GM10847 (cell line): ENCODE data around the gene ZNF839.

ENCODE experiments used
- POLR2A ChIP-seq: IDR thresholded peaks from 2 replicates; pipeline ENCODE4 v1.6.1; 2011; ENCODE audit not compliant: insufficient read length; ENCODE audit errors: extremely low read depth

Gene ZNF839

DNA sequence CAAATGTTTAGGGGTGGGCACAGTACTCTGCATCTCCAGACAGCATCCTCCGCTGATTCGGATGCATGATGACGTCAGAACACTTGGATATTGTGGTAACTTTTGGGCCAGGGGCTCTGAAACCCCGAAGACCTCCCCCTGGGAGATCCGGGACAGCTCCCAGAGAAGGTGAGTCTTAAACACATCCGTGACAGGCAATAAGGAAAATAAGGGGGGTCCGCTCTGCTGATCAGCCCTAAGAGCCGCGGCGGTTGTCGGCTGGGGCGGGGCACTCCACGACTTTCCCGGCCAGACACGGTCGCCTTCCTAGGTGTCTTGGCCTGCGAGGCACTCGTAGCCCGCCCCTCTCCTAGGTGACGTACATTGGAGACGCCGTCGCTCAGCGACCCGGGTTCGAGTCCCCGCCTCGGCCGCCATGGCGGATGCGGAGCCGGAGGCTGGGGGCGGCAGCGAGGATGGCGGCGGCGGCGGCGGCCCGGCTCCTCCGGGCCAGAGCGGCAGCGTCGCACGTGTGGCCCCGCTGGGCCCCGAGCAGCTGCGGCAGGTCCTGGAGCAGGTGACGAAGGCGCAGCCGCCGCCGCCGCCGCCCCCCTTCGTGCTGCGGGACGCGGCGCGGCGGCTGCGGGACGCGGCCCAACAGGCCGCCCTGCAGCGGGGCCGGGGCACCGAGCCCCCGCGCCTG is at the start of gene ZNF839:
ZNF839 (plus strand) TSS at position 396 of the 682 bp plus-strand sequence; CDS start at position 416, 20 bp downstream.
- TF ChIP-seq POLR2A: no peak

DNA sequence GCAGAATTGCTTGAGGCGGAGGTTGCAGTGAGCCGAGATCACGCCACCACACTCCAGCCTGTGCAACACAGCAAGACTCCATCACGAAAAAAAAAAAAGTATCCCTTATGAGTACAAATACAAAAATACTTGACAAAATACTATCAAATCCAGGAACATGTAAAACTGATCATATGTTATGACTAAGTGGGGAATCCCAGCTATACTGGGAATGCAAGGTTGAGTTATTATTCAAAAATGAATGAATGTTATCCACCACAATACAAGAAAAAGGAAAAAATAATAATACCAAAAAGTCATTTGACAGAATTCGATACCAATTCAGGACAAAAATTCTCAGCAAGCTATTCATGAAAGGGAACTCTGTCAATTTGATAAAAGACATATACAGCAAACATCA is 47.2 kb upstream of the ZNF839 start:
- no peak for TF ChIP-seq POLR2A

DNA sequence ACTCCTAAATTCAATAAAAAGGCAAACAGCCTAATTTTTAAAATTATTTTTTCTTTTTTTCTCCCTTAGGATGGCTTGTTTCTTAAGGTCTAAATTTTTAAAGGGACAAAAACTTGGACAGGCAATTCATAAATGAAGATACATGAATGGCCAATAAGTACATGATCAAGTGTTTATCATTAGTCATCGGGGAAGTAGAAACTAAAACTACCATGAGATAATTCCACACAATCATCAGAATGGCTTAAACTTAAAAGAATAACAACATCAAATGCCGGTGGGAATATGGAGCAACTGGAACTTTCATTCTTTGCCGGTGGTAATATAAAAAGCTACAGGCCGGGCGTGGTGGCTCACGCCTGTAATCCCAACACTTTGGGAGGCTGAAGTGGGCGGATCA is 43.7 kb upstream of the ZNF839 start:
- no peak for TF ChIP-seq POLR2A

DNA sequence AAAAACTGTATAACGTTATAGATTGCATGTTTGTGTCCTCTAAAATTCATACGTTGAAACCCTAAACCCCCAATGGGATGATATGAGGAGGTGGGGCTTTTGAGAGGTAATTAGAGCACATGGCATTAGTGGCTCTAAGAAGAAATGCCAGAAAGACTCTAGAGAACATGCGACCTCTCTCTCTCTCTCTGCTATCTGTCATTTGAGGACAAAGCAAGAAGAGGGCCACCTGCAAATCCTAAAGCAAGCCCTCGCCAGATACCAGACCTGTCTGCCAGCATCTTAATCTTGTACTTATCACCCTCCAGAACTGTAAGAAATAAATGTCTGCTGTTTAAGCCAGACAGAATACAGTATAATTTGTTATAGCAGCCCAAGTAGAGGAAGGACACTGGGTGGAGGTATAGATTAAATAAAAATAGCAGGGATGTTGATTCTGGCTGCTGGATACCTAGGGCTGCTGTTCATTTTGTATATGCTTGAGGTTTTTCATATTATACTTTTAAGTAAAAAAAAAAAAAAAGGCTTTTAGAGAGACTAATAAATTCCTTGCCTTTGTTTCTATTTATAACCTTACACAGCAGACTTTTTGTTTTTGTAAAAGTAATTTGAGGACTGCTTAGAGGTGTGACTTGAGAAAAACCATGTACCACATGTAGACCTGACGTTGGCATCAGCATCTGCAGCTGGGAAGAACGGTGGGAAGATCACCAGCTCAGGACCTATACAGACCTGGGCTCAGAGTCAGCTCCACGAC is 41.5 kb upstream of the ZNF839 start:
- TF ChIP-seq POLR2A: no peak

DNA sequence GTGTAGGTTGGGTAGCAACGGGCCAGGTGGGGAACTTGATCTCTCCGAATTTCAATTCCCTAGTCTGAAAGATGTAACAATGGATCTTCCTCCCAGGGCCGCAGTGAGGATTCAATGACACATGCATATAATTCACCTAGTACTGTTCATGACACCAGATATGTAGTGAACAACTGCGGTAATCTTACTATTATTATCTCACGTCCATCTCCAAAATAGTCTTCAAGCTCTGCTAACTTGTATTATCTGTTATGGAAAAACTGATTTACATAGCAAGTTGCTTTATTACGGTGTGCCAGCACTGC is 41.0 kb upstream of the ZNF839 start:
- TF ChIP-seq POLR2A: no peak

DNA sequence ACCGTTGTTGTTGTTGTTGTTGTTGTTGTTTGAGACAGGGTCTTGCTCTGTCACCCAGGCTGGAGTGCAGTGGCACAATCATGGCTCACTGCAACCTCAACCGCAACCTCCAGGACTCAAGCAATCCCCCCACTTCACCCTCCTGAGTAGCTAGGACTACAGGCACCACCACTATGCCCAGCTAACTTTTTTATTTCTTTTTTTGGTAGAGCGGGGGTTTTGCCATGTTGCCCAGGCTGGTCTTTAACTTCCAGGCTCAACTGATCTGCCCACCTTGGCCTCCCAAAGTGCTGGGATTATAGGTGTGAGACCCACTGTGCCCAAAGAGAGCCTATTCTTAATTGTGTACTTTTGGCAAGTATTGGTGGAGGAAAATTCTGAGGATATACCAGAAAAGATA is 40.3 kb upstream of the ZNF839 start:
- TF ChIP-seq POLR2A: no peak

DNA sequence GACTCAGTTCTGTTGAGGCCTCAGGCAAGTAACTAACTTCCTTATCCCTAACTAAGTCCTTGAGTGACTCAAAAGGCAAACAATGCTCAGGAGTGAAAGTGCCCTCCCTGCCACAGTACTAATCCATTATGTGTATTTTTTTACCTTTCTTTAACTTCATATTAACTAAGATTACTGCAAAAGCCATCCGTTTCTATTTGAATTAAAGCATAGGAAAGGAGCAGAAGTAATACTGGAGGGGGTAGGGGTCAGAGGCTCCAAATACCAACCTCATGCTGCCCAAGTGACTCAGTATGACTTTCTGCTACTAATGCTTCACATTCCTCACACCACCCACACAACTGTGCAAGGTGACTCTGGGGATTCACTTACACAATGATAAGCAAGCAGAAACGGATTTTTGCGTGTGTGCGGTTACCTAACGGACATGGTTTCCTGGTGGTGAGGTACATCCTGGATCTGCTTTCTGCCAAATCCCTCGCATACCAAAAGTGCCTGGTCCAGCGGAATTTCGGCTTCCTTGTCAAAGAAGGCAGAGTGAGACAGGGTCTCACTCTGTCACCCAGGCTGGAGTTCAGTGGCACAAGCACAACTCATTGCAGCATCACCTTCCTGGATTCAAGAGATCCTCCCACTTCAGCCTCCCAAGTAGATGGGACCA is 39.7 kb upstream of the ZNF839 start:
- no peak for TF ChIP-seq POLR2A

DNA sequence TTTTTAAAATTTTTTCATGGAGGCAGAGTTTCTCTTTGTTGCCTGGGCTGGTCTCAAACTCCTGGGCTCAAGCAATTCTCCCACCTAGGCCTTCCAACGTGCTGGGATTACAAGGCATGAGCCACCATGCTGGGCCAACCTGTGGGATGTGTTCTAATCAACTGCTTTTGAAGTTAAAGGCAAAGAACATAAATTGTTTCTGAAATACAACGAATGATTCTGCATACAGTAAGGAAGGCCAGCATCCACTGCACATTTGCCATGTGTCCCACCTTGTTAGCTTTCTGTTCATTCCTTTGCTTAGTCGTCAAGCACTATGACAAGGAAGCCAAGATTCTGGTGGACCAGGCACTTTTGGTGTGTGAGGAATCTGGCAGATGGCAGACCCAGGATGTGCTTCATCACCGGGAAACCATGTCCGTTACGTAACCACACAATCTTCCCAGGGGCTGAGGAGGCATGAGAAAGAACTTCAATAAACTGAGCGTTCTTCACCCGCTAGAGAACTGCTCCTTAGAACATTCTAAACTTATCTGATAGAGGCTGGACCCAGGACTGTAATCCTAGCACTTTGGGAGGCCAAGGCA is 39.1 kb upstream of the ZNF839 start:
- no peak for TF ChIP-seq POLR2A

DNA sequence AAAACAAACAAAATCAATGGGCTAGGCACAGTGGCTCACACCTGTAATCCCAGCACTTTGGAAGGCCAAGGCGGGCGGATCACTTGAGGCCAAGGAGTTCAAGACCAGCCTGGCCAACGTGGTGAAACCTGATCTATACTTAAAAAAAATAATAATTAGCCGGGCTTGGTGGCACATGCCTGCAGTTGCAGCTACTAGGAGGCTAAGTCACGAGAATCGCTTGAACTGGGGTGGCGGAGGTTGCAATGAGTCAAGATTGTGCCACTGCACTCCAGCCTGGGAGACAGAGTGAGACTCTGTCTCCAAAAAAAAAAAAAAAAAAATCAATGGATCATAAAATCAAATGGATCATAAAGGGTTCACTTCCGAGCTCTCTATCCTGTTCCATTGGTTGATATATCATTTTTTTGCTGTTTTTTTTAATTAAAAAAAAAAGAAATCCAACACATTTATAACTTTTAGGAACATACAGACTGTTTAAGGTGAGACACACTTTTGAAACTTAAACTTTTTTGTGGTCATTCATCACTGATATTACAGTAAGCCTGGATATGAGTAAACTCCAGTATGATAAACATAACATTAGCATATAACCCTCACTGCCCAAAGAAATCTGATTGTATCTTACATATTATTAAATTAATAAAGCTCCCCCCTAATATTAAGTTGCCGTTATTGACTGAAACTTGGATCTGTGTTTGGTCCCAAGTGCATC is 36.6 kb upstream of the ZNF839 start:
- TF ChIP-seq POLR2A: no peak

DNA sequence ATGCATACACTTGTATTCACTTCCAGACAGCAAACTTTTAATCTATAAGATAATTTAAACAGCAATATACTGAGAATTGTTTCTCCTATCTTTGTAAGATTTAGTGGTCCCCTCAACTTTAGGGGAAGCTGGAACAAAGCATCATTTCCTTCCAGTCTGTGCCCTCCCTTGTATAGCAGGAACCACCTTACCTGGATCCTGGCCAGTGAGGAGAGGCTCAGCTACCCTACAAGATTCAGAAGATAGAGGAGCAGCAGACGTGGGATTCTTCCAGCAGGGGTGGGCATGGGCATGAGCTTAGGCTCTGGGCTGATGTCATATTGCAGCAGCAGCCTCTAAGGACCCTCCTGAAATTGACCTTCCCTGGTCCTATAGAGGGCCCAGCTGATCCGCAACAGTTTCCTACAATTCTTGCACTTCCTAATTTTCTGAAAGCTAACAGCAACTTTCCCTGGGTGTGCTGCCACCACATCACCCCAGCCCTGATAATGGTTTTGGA is 35.9 kb upstream of the ZNF839 start:
- TF ChIP-seq POLR2A: no peak

DNA sequence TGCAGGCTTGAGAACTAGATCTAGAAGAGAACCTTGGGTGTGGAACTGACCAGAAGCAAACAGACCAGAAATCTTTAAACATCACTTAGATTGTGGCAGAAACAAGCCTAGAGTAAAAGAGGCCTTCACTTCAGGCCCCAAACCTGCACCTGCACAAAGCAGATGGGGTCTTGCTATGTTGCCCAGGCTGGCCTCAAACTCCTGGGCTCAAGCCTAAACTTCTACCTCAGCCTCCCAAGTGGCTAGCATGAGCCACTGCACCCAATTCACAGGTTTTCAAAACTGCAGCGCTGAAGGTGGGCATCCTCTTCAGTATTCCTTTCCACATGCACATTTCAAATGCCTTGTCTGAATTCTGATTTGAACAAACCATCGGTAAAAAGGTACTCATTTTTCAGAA is 34.4 kb upstream of the ZNF839 start:
- TF ChIP-seq POLR2A: no peak

DNA sequence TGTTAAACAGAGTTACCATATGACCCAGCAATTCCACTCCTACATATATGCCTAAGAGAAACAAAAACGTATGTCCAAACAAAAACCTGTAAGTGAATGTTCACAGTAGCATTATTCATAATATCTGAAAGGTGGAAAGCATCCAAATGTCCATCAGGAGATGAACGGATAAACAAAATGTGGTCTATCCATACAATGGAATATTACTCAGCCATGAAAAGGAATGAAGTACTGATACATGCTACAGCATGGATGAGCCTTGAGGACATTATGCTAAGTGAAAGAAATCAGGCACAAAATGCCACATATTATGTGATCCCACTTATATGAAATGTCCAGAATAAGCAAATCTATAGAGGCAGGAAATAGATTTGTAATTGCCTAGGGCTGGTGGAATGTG is 31.4 kb upstream of the ZNF839 start:
- no peak for TF ChIP-seq POLR2A

DNA sequence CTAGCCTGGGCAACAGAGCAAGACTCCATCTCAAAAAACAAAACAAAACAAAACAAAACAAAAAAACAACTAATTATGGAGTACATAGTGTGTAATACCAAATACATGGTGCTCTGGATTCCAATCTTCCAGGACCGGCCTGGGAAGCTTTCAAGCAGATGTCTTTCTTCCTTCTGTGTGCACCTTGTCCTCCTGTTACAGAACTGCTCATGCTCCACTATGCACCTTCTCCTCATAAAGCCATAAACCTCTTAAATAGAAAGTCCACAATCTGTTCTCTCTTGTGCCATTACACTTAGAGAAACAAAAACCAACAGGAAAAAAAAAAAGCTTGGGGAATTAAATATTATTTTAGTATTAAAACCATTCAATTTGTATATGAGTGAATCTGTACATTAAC is 27.1 kb upstream of the ZNF839 start:
- no peak for TF ChIP-seq POLR2A

DNA sequence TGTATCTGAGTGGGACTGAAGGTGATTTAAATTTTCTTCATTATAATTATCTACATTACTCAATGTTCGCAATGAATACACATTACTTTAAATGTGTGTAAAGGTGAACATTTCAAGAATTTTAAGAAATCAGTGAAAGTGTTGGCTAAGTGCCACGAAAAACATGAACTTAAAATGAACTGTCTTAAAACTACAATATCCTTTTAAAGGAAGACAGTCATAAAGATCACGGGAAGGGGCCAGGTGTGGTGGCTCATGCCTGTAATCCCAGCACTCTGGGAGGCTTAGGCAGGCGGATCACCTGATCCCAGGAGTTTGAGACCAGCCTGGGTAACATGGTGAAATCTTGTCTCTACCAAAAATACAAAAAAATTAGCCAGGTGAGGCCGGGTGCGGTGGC is 25.8 kb upstream of the ZNF839 start:
- TF ChIP-seq POLR2A: no peak

DNA sequence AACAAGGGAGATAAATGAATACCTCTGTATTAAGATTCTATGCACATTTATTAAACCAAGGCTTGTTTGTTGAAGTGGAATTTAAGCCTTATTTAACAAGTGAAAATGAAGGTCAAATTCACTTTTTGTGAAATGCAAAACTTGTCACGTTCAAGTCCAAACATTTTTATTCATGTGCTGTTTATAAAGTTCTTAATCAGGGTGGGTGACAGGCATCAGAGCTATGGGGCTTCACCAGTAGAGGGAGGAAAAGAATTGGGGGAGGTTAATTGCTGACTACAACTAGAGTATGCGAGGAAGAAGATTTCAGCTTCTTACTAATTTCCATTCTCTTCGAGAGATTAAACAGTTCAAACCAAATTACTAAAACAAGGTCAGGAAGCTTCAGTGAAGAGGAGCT is 24.3 kb upstream of the ZNF839 start:
- no peak for TF ChIP-seq POLR2A

DNA sequence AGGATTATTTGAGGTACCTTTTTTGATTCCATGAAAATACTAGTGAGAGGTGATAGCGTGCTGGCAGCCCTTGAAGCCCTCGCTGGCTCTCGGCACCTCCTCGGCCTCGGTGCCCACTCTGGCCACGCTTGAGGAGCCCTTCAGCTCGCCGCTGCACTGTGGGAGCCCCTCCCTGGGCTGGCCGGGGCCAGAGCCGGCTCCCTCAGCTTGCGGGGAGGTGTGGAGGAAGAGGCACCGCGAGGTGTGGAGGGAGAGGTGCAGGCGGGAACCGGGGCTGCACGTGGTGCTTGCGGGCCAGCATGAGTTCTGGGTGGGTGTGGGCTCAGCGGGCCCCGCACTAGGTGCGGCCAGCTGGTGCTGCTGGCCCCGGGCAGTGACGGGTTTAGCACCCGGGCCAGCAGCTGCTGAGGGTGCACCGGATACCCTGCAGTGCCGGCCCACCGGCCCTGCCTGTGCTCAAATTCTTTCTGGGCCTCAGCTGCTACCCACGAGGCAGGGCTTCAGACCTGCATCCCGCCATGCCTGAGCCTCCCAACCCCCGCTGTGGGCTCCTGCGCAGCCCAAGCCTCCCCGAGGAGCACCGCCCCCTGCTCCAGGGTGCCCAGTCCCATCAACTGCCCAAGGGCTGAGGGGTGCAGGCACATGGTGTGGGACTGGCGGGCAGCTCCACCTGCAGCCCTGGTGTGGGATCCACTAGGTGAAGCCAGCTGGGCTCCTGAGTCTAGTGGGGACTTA is 21.9 kb upstream of the ZNF839 start:
- TF ChIP-seq POLR2A: no peak
